ENCODE measurements around the gene ZNF580.

ZNF580 gene

GRCh38 chr19:55651236-55651635, 10.4 kb downstream of the ZNF580 start:
- DNase-seq (ENCODE audit: extremely low spot score): no peak
- POLR2A ChIA-PET: no interaction called here
- CTCF ChIA-PET: no interaction called here
- TF ChIP-seq, protein P1, sequence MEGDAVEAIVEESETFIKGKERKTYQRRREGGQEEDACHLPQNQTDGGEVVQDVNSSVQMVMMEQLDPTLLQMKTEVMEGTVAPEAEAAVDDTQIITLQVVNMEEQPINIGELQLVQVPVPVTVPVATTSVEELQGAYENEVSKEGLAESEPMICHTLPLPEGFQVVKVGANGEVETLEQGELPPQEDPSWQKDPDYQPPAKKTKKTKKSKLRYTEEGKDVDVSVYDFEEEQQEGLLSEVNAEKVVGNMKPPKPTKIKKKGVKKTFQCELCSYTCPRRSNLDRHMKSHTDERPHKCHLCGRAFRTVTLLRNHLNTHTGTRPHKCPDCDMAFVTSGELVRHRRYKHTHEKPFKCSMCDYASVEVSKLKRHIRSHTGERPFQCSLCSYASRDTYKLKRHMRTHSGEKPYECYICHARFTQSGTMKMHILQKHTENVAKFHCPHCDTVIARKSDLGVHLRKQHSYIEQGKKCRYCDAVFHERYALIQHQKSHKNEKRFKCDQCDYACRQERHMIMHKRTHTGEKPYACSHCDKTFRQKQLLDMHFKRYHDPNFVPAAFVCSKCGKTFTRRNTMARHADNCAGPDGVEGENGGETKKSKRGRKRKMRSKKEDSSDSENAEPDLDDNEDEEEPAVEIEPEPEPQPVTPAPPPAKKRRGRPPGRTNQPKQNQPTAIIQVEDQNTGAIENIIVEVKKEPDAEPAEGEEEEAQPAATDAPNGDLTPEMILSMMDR (IDR thresholded peaks at IDR 0.05; ENCODE audit: control extremely low read depth, extremely low read depth, low read depth, missing control alignments): no peak

- ChIA-PET POLR2A (no interaction called here), CTCF (interaction anchor here (0.8 to 3.4 kb wide), 7 partner anchors 9 to 48 kb away, joined by 3 to 39 read pairs (median 5); partner anchors contain the start of genes ZNF581 and ZNF784)
- no peak for DNase-seq (ENCODE audit: extremely low spot score)
- TF ChIP-seq, protein P1 (IDR thresholded peaks at IDR 0.05; ENCODE audit: control extremely low read depth, extremely low read depth, low read depth, missing control alignments): no peak
These were observed 11.7 kb downstream of the ZNF580 start for GRCh38 chr19:55652311-55653128.

GRCh38 chr19:55653651-55654322, 13.0 kb downstream of the ZNF580 start:
- ChIA-PET CTCF (interaction anchor here (0.6 to 3.4 kb wide), 20 partner anchors 10 to 488 kb away, joined by 3 to 39 read pairs (median 6); partner anchors contain the start of genes FIZ1, ZNF444, ZNF581 and ZNF865), POLR2A (interaction anchor here (0.7 to 1.4 kb wide), 10 partner anchors 11 to 248 kb away, joined by 3 to 10 read pairs (median 4); partner anchors contain the start of genes FIZ1, UBE2S, ZNF628 and ZNF784)
- peak; percentile 91 for DNase-seq (ENCODE audit: extremely low spot score)
- TF ChIP-seq, protein P1 (IDR thresholded peaks at IDR 0.05; ENCODE audit: control extremely low read depth, extremely low read depth, low read depth, missing control alignments): peak; percentile 100

DNA sequence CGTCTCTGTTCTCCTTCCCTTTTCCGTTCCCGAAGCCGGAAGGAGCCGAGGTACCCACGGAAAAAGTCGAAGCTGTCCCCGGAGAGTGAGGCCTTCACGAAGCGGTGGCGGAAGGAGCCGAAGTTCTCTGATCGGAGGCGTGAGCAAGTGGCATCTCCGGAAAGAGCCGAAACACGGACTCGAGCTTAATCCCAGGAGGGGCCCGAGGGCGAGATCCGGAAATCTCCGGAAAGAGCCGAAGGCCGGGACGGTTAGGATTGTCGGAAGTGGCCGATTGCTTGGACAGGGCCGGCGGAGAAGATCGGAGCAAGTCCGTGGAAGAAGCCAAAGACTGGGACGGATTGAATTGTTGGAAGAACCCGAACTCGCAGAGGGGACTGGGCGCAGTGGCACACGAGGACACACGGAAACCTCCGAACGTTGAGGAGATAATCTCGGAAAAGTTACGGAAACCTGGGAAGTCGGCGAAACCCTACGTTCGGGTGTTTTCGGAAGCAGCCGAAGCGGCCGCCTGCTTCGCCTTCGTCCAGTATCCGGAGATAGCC, 13.6 kb downstream of the ZNF580 start:
- peak; percentile 92 for DNase-seq (ENCODE audit: extremely low spot score)
- ChIA-PET CTCF (interaction anchor here (0.6 to 3.4 kb wide), 18 partner anchors 9 to 487 kb away, joined by 3 to 39 read pairs (median 6); partner anchors contain the start of genes FIZ1, ZNF444, ZNF581 and ZNF865), POLR2A (interaction anchor here (0.5 to 1.4 kb wide), 17 partner anchors 9 to 315 kb away, joined by 3 to 10 read pairs (median 4); partner anchors contain the start of genes FIZ1, UBE2S, ZNF628 and ZNF784)
- TF ChIP-seq, protein P1 (IDR thresholded peaks at IDR 0.05; ENCODE audit: control extremely low read depth, extremely low read depth, low read depth, missing control alignments): no peak

DNA sequence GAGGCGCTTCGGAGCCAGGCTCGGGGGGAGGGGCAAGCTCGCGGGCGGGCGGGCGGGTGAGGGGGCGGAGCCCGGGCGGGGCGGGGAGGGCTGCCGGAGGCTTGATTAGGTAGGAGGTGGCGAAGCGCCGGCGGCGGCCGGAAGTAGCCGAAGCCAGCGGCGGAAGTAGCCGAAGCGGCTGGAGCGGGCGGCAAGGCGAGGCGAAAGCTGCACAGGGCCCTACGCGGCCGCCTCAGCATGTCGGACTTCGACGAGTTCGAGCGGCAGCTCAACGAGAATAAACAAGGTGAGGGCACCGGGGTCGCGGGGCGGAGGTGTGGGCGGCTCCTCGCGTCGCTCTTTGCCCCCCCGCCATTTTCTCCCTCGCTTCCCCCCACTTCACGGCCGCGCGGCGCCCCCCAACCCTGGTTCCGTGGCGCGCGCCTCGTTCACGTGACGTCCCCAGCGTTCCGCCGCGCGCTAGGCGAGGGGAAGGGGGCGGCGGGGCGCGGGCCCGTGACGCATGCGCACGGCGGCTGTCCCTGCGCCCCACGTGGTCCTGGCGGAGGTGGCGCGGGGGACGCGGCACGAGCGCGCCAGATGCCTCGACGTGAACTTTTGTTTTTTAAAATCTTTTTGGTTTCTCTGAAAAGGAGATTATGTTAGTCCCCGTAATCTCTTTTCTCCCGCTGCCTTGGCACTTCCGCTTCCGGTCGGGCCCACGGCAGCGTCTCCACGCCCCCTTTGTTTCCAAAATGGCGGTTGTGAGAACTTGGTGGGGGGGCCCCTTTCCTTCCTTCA, 14.3 kb downstream of the ZNF580 start, which contains the start of gene U2AF2:
TSS of gene U2AF2 (plus strand) at position 168 of the 780 bp plus-strand sequence. CDS start at position 238, 70 bp downstream.
- DNase-seq (ENCODE audit: extremely low spot score): peak; percentile 95
- ChIA-PET POLR2A (interaction anchor here (0.5 to 1.4 kb wide), 16 partner anchors 8 to 316 kb away, joined by 3 to 10 read pairs (median 4); partner anchors contain the start of genes FIZ1, ZNF628 and ZNF784), CTCF (interaction anchor here (0.6 to 3.4 kb wide), 18 partner anchors 9 to 486 kb away, joined by 3 to 39 read pairs (median 6); partner anchors contain the start of genes FIZ1, ZNF444, ZNF581 and ZNF865)
- TF ChIP-seq, protein P1 (IDR thresholded peaks at IDR 0.05; ENCODE audit: control extremely low read depth, extremely low read depth, low read depth, missing control alignments): no peak
